Activated T-helper 2 cell treated with anti-CD3 and anti-CD28 coated beads, Interferon-gamma antibody, Interleukin-2, Interleukin-4, amounts not matched to agents 10 μg/mL and 5 μg/mL and 100 μg/mL, durations not matched to agents 14 hours and 24 hours and 36 hours (primary cell): ENCODE measurements around the gene ATP1A4. TPM values are rescaled to one million over a fixed set of nuclear protein-coding genes. Genes with fewer than 3 reads are reported as not detected.

Experiments
- DNase-seq: peaks from one replicate; pipeline ENCODE4 v3.0.0; 2021; ENCODE audit warnings: low spot score
- H3K27ac Mint-ChIP-seq: one replicate; pipeline ENCODE4 v1.8.0; 2021; ENCODE audit warnings: mixed read lengths
- H3K27me3 Mint-ChIP-seq: one replicate; pipeline ENCODE4 v1.8.0; 2021; ENCODE audit warnings: low read depth, mixed read lengths
- H3K36me3 Mint-ChIP-seq: one replicate; pipeline ENCODE4 v1.8.0; 2021; ENCODE audit warnings: low read depth, mixed read lengths
- H3K4me1 Mint-ChIP-seq: one replicate; pipeline ENCODE4 v1.8.0; 2021; ENCODE audit warnings: low read depth, mixed read lengths
- H3K4me3 Mint-ChIP-seq: one replicate; pipeline ENCODE4 v1.8.0; 2021; ENCODE audit warnings: low read depth, mild to moderate bottlenecking, moderate library complexity, mixed read lengths
- H3K9me3 Mint-ChIP-seq: one replicate; pipeline ENCODE4 v1.8.0; 2021; ENCODE audit warnings: mixed read lengths
- intact Hi-C: fragments of 100-400 bp; cut with micrococcal nuclease; formaldehyde crosslinking; loops from one replicate; pipeline ENCODE4 v1.15.1; 2023
- total RNA-seq: library from RNA; stranded (reverse); gene quantifications from 2 replicates; pipeline ENCODE4 v1.2.3, GENCODE V29; 2022

ATP1A4 gene
- total RNA-seq, 1 donor from 2014 or later = 0.55 TPM

GRCh38 chr1:160136926-160137200 is 14.5 kb upstream of the ATP1A4 start:
- H3K27ac Mint-ChIP-seq = no peak overlapping the region
- H3K9me3 Mint-ChIP-seq = no peaks in the 10 kb centered on the region
- peaks cover 17% of the 10 kb centered on the region for H3K27me3 Mint-ChIP-seq
- no peaks in the 10 kb centered on the region for H3K36me3 Mint-ChIP-seq
- no peak for DNase-seq
- no peak overlapping the region for H3K4me3 Mint-ChIP-seq
- H3K4me1 Mint-ChIP-seq = no peaks in the 10 kb centered on the region
- intact Hi-C loops = no loop called here

- Mint-ChIP-seq H3K4me3 (no peak overlapping the region), H3K9me3 (no peaks in the 10 kb centered on the region), H3K36me3 (no peaks in the 10 kb centered on the region), H3K4me1 (no peaks in the 10 kb centered on the region), H3K27me3 (peaks cover 13% of the 10 kb centered on the region), H3K27ac (no peak overlapping the region)
- DNase-seq = no peak
- intact Hi-C loops = no loop called here
Observed at GRCh38 chr1:160137216-160137862, 14.1 kb upstream of the ATP1A4 start.

DNA sequence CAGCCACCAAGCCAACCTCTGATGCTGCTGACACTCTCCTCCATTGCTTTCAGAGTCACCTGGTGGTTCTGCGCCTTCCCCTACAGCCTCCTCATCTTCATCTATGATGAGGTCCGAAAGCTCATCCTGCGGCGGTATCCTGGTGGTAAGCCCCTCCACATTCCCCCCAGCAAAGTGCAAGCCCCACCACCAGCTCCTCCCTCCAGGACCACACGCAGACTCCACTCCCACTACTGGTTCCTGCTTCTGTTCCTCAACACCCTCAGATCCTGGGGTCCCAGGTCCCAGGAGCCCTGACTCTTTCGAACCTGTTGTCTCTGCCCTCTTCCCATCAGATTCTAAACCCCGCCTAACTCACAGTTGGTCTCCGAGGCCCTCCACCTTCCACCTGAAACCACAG is 11.6 kb upstream of the ATP1A4 start:
- no peak for DNase-seq
- intact Hi-C loops = no loop called here
- no peak overlapping the region for H3K4me3 Mint-ChIP-seq
- no peaks in the 10 kb centered on the region for H3K36me3 Mint-ChIP-seq
- H3K4me1 Mint-ChIP-seq = no peaks in the 10 kb centered on the region
- H3K9me3 Mint-ChIP-seq = no peaks in the 10 kb centered on the region
- H3K27me3 Mint-ChIP-seq = peaks cover 7% of the 10 kb centered on the region
- no peak overlapping the region for H3K27ac Mint-ChIP-seq

DNA sequence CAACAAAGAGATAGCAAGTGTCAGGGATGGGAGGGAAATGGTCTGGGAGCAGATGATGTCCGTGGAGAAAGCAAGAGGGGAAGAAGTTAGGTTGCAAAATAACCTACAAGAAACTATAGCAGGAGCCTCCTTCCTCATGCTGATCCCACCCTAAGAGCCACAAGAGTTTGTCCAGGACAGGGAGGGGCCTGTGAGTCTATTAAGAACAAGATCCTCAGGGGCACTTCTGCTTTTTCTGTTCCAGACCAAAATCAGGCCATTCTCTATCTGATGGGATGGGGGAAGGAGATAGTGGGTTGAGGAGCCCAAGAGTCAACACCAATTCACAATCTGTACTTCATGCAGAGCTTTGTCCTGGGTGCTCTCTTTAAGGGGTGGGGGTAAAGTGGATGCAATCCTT is 7.7 kb upstream of the ATP1A4 start:
- peaks cover 12% of the 10 kb centered on the region for H3K27me3 Mint-ChIP-seq
- H3K9me3 Mint-ChIP-seq = no peaks in the 10 kb centered on the region
- no peaks in the 10 kb centered on the region for H3K4me1 Mint-ChIP-seq
- no peak overlapping the region for H3K27ac Mint-ChIP-seq
- no peak overlapping the region for H3K4me3 Mint-ChIP-seq
- intact Hi-C loops = no loop called here
- H3K36me3 Mint-ChIP-seq = no peaks in the 10 kb centered on the region
- DNase-seq = no peak

- Mint-ChIP-seq H3K4me3 (no peak overlapping the region), H3K9me3 (no peaks in the 10 kb centered on the region), H3K4me1 (no peaks in the 10 kb centered on the region), H3K27me3 (peaks cover 14% of the 10 kb centered on the region), H3K36me3 (no peaks in the 10 kb centered on the region), H3K27ac (no peak overlapping the region)
- no peak for DNase-seq
- intact Hi-C loops = no loop called here
Observed at GRCh38 chr1:160144921-160145320, 6.5 kb upstream of the ATP1A4 start.

DNA sequence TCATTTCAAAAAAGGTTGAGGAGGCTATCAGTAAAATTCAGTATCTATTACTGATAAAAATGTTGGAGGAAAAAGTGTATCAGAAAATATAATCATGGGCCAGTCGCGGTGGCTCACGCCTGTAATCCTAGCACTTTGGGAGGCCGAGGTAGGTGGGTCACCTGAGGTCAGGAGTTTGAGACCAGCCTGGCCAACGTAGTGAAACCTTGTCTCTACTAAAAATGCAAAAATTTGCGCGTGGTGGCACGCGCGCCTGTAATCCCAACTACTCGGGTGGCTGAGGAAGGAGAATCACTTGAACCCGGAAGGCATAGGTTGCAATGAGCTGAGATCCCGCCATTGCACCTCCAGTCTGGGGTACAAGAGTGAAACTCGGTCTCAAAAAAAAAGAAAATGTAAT is 5.3 kb upstream of the ATP1A4 start:
- Mint-ChIP-seq H3K4me1 (no peaks in the 10 kb centered on the region), H3K9me3 (no peaks in the 10 kb centered on the region), H3K27ac (no peak overlapping the region), H3K36me3 (no peaks in the 10 kb centered on the region), H3K4me3 (no peak overlapping the region), H3K27me3 (peaks cover 17% of the 10 kb centered on the region)
- no peak for DNase-seq
- intact Hi-C loops = no loop called here

GRCh38 chr1:160148121-160148520 is 3.3 kb upstream of the ATP1A4 start:
- H3K4me1 Mint-ChIP-seq = no peaks in the 10 kb centered on the region
- H3K9me3 Mint-ChIP-seq = no peaks in the 10 kb centered on the region
- no peak overlapping the region for H3K4me3 Mint-ChIP-seq
- no peaks in the 10 kb centered on the region for H3K36me3 Mint-ChIP-seq
- peaks cover 19% of the 10 kb centered on the region for H3K27me3 Mint-ChIP-seq
- intact Hi-C loops = no loop called here
- H3K27ac Mint-ChIP-seq = no peak overlapping the region
- DNase-seq = no peak

- Mint-ChIP-seq H3K9me3 (no peaks in the 10 kb centered on the region), H3K4me1 (no peaks in the 10 kb centered on the region), H3K36me3 (no peaks in the 10 kb centered on the region), H3K4me3 (no peak overlapping the region), H3K27me3 (peaks cover 19% of the 10 kb centered on the region), H3K27ac (no peak overlapping the region)
- DNase-seq = no peak
- intact Hi-C loops = no loop called here
Observed at GRCh38 chr1:160149233-160149632, 2.2 kb upstream of the ATP1A4 start.

DNA sequence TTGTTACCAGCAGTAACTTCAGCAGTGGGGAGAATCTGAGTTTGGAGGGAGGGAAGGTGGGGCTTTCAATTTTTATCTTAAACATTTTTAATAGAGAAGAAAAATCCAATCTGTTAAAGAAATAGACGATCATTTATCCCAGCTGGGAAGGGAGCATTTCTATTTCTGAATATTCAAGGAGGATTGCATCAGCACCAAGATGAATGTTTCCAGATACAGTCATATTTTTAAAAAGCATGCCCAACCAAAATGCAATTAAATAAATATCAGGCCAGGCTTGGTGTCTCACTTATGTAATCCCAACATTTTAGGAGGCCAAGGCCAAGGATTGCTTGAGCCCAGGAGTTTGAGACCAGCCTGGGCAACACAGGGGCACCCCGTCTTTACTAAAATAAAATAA is 1.7 kb upstream of the ATP1A4 start:
- no peaks in the 10 kb centered on the region for H3K36me3 Mint-ChIP-seq
- H3K9me3 Mint-ChIP-seq = no peaks in the 10 kb centered on the region
- intact Hi-C loops = no loop called here
- no peak for DNase-seq
- H3K4me1 Mint-ChIP-seq = no peaks in the 10 kb centered on the region
- no peak overlapping the region for H3K4me3 Mint-ChIP-seq
- H3K27ac Mint-ChIP-seq = no peak overlapping the region
- H3K27me3 Mint-ChIP-seq = peaks cover 20% of the 10 kb centered on the region

DNA sequence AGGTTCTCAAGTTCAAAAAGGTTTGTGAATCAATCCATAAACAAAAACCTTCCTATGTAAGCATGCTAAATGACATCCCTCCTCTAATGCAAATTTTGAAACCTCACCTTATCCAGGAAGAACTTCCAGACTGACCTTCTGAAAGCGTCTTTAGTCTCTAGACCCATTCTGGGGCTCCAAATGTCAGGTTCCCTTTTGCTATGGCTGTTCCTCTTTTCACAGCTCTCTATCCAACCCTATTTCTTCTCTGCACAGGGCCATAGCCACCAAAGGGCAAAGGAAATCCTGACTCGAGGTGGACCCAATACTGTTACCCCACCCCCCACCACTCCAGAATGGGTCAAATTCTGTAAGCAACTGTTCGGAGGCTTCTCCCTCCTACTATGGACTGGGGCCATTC is 3.4 kb downstream of the ATP1A4 start:
- intact Hi-C loops = no loop called here
- H3K4me3 Mint-ChIP-seq = no peak overlapping the region
- peaks cover 3% of the 10 kb centered on the region for H3K4me1 Mint-ChIP-seq
- no peak overlapping the region for H3K27ac Mint-ChIP-seq
- H3K27me3 Mint-ChIP-seq = peaks cover 23% of the 10 kb centered on the region
- H3K36me3 Mint-ChIP-seq = no peaks in the 10 kb centered on the region
- DNase-seq = no peak
- no peaks in the 10 kb centered on the region for H3K9me3 Mint-ChIP-seq

- no peak overlapping the region for H3K4me3 Mint-ChIP-seq
- intact Hi-C loops = no loop called here
- no peak overlapping the region for H3K27ac Mint-ChIP-seq
- peaks cover 20% of the 10 kb centered on the region for H3K27me3 Mint-ChIP-seq
- no peaks in the 10 kb centered on the region for H3K9me3 Mint-ChIP-seq
- peaks cover 3% of the 10 kb centered on the region for H3K4me1 Mint-ChIP-seq
- no peaks in the 10 kb centered on the region for H3K36me3 Mint-ChIP-seq
- no peak for DNase-seq
Observed at GRCh38 chr1:160156361-160156760, 5.0 kb downstream of the ATP1A4 start.

DNA sequence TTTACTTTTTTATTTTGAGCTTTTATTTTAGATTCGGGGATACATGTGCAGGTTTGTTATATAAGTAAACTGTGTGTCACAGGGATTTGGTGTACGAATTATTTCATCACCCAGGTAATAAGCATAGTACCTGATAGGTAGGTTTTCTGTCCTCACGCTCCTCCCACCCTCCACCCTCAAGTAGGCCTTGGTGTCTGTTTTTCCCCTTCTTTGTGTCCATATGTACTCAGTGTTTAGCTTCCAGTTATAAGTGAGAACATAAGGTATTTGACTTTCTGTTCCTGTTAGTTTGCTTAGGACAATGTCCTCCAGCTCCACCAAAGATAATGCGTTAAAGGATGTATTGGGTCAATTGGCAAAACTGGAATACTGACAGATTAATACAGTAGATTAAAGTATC is 5.8 kb downstream of the ATP1A4 start:
- Mint-ChIP-seq H3K27ac (no peak overlapping the region), H3K4me3 (no peak overlapping the region), H3K36me3 (no peaks in the 10 kb centered on the region), H3K4me1 (peaks cover 5% of the 10 kb centered on the region), H3K27me3 (peaks cover 19% of the 10 kb centered on the region), H3K9me3 (no peaks in the 10 kb centered on the region)
- intact Hi-C loops = no loop called here
- DNase-seq = no peak

GRCh38 chr1:160158031-160158430 is 6.6 kb downstream of the ATP1A4 start:
- Mint-ChIP-seq H3K4me3 (no peak overlapping the region), H3K36me3 (no peaks in the 10 kb centered on the region), H3K27me3 (peaks cover 19% of the 10 kb centered on the region), H3K9me3 (no peaks in the 10 kb centered on the region), H3K4me1 (peaks cover 5% of the 10 kb centered on the region), H3K27ac (no peak overlapping the region)
- intact Hi-C loops = no loop called here
- no peak for DNase-seq

DNA sequence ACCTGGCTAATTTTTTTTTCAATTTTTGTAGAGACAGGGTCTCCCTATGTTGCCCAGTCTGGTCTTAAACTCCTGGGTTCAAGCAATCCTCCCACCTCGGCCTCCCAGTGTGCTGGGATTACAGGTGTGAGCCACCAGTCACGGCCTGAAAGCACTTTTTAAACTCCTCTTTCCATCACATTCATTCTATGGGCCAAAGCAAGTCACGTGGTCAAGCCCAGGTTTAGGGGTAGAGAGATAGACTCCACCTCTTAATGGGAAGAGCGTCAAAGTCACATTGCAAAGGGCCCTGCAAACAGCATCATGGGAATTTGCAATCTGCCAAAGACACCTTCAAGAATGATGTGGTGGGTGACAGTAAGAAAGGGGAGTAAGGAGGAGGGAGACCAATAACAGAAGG is 7.1 kb downstream of the ATP1A4 start:
- H3K27ac Mint-ChIP-seq = no peak overlapping the region
- no peaks in the 10 kb centered on the region for H3K36me3 Mint-ChIP-seq
- no peaks in the 10 kb centered on the region for H3K9me3 Mint-ChIP-seq
- no peak overlapping the region for H3K4me3 Mint-ChIP-seq
- no peak for DNase-seq
- peaks cover 19% of the 10 kb centered on the region for H3K27me3 Mint-ChIP-seq
- intact Hi-C loops = no loop called here
- peaks cover 5% of the 10 kb centered on the region for H3K4me1 Mint-ChIP-seq
